OCI-LY3 (cell line): Measurements from ENCODE around the gene MEG3.

ENCODE experiments used
- CTCF ChIP-seq: fragments of 200-600, 300-600 bp; sonication (generic); IDR thresholded peaks from 2 replicates; pipeline ENCODE4 v1.5.1; 2014; ENCODE audit warnings: antibody characterized with exemption, low read length, low read depth
- EZH2phosphoT487 ChIP-seq: fragments of 200-600 bp; shearing (Covaris generic); IDR thresholded peaks from 2 replicates; pipeline ENCODE4 v1.6.1; 2018; ENCODE audit warnings: antibody characterized with exemption, mixed run types, low read depth

GRCh38 chr14:100780646-100781355 is 45.1 kb upstream of the MEG3 start:
- TF ChIP-seq CTCF (no peak), EZH2phosphoT487 (no peak)
